Measurements from ENCODE around the gene AMOTL1.
"Not testable (repeated sequence)": the region's sequence is repeated elsewhere in the genome, so short reads cannot be mapped to it uniquely, and the experiment has no call there.

AMOTL1 gene

GRCh38 chr11:94838027-94838731 lies 70.0 kb downstream of the AMOTL1 start:
- no peak for TF ChIP-seq CTCF (conservative IDR thresholded peaks at IDR 0.05; ENCODE audit: low read depth, low read length)
- DNase-seq (ENCODE audit: low read depth), result no peak
- no peak overlapping the region for H3K4me3 ChIP-seq (ENCODE audit: low read length)

- no peak for DNase-seq (ENCODE audit: low read depth)
- TF ChIP-seq CTCF (conservative IDR thresholded peaks at IDR 0.05; ENCODE audit: low read depth, low read length), result no peak
- no peak overlapping the region for H3K4me3 ChIP-seq (ENCODE audit: low read length)
Observed at GRCh38 chr11:94840209-94840608, 72.1 kb downstream of the AMOTL1 start.

- DNase-seq (ENCODE audit: low read depth), result no peak
- H3K4me3 ChIP-seq (ENCODE audit: low read length), result no peak overlapping the region
- no peak for TF ChIP-seq CTCF (conservative IDR thresholded peaks at IDR 0.05; ENCODE audit: low read depth, low read length)
Observed at GRCh38 chr11:94844031-94844430, 75.9 kb downstream of the AMOTL1 start.

DNA sequence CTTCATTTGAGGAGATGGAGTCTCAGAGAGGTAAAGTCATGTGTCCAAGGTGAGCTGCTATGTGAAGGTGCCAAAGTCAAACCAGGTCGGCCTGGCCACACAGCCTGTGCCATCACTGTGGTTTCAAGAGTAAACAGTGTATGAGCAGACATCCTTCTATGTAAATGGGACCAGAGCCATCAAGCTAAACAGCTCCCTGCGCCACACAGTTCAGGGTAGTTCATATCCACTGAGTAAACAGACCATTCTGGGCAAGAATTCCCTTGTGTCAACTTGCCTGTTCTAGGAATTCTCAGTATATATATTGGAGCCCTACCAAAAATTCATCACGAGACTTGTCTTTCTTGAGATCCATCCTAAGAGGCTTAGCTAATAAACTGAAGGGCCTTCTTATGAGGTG lies 77.5 kb downstream of the AMOTL1 start:
- TF ChIP-seq CTCF (conservative IDR thresholded peaks at IDR 0.05; ENCODE audit: low read depth, low read length), result no peak

DNA sequence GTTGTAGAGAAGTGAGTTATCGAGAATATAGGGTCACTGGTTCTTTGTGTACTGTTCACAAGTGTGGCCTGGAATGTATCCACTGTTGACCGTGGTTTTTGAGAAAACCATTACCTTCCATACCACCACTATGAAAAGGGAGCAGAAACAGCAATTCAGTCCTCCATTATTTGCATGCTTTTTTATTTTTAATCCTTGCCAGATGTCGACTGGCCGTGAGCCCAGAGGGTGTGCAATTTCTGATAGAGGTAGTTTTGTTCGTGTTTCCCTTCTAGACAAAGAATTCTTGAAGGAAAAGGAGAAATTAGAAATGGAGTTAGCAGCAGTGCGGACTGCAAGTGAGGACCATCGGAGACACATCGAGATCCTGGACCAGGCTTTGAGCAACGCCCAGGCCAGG lies 81.7 kb downstream of the AMOTL1 start:
- H3K4me3 ChIP-seq (ENCODE audit: low read length), result no peak overlapping the region
- DNase-seq (ENCODE audit: low read depth), result no peak
- no peak for TF ChIP-seq CTCF (conservative IDR thresholded peaks at IDR 0.05; ENCODE audit: low read depth, low read length)

More for the DNA sequence above, 77.5 kb downstream of the AMOTL1 start:
- DNase-seq (ENCODE audit: low read depth), result no peak
- H3K4me3 ChIP-seq (ENCODE audit: low read length), result no peak overlapping the region

DNA sequence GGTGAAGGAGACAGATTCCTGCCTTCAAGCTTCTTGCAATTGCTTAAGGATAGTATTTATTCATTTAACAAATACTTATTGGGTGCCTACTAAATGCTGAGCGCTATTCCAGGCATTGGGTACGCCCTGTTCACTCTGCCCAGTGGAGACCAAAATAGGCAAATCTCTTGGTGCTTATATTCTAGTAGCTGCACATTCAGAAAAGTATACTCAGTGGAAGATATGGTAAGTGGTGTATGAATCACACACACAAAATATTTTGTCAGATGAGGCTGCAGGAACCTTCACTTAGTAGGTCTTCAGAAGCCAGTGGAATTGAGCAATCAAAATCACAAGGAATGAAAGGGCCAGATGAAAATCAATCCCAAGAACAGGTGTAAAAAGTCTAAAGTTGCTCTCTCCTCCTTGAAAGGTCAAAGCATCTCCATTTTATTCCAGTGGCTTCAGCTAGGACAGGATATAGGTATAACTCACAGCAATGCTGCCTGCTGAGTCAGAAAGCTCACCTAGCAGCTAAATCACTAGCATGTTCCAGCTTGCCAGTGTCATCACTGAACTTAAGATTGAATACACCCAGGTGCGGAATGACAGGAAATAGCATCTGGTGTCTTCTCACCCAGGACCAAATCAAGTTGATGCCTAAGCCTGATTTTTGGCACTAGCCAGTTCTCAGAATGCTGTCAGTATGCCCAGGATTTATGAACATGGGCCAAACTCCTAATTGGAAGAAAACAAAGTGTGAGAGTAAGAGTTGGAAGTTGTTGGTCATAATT lies 83.9 kb downstream of the AMOTL1 start:
- DNase-seq (ENCODE audit: low read depth), result no peak
- no peak overlapping the region for H3K4me3 ChIP-seq (ENCODE audit: low read length)
- no peak for TF ChIP-seq CTCF (conservative IDR thresholded peaks at IDR 0.05; ENCODE audit: low read depth, low read length)

DNA sequence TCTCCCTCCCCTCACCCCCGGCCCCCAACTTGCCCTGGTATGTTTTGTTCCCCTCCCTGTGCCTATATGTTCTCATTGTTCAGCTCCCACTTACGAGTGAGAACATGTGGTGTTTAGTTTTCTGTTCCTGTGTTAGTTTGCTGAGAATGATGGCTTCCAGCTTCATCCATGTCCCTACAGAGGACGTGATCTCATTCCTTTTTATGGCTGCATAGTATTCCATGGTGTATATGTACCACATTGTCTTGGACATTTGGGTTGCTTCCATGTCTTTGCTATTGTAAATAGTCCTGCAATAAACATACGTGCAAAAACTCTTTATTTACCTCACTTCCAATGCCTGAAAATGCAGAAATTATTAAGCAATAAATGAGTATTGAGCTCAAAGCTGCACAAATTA lies 85.1 kb downstream of the AMOTL1 start:
- not testable (repeated sequence) for H3K4me3 ChIP-seq (ENCODE audit: low read length)

More for the DNA sequence above, 85.1 kb downstream of the AMOTL1 start:
- DNase-seq (ENCODE audit: low read depth), result not testable (repeated sequence)
